ENCODE measurements around the gene PERCC1. TPM values are rescaled to one million over a fixed set of nuclear protein-coding genes. Genes with fewer than 3 reads are reported as not detected.
A peak's percentile ranks its signal among the peaks of the same experiment; 100 is the strongest.

The PERCC1 gene
- total RNA-seq, 6 donors from 2014 or later, result 0.27 to 2.2 TPM; not detected in 4

GRCh38 chr16:1446296-1447080, 15.6 kb downstream of the PERCC1 start:
- ATAC-seq (ENCODE audit: low FRiP score in 2 of 2), result no peak
- Histone ChIP-seq H3K36me3 (peaks cover 6 to 62% (median 51%) of the 10 kb centered on the region in 4 donors), H3K4me1 (no peaks in the 10 kb centered on the region), H3K27ac (no peak overlapping the region), H3K9me3 (no peaks in the 10 kb centered on the region), H3K27me3 (no peaks in the 10 kb centered on the region), H3K4me3 (no peak overlapping the region)
- WGBS, 2 donors, result 93 to 96% methylated on average over 14 to 19 of the region's 41 CpGs
- peak in 1 of 2 donors; percentile 83 for DNase-seq
- TF ChIP-seq POLR2A (IDR thresholded peaks at IDR 0.05) (no peak), EP300 (IDR thresholded peaks at IDR 0.05) (no peak)

GRCh38 chr16:1447965-1448364, 17.1 kb downstream of the PERCC1 start:
- ATAC-seq (ENCODE audit: low FRiP score in 2 of 2), result no peak
- TF ChIP-seq POLR2A (IDR thresholded peaks at IDR 0.05) (no peak), CTCF (IDR thresholded peaks at IDR 0.05) (no peak), POLR2AphosphoS5 (IDR thresholded peaks at IDR 0.05) (no peak), EP300 (IDR thresholded peaks at IDR 0.05) (no peak)
- peaks cover 9 to 77% (median 64%) of the 10 kb centered on the region in 4 donors for H3K36me3 ChIP-seq

GRCh38 chr16:1448536-1449116, 17.7 kb downstream of the PERCC1 start:
- ATAC-seq (ENCODE audit: low FRiP score in 2 of 2) (no peak), DNase-seq (peak in 1 of 2 donors; percentile 73)
- H3K27me3 ChIP-seq, result no peaks in the 10 kb centered on the region
- WGBS, 2 donors, result 93 to 97% methylated on average over 8 to 25 of the region's 30 CpGs
- TF ChIP-seq POLR2A (IDR thresholded peaks at IDR 0.05) (no peak), POLR2AphosphoS5 (IDR thresholded peaks at IDR 0.05) (no peak), CTCF (IDR thresholded peaks at IDR 0.05) (no peak), EP300 (IDR thresholded peaks at IDR 0.05) (no peak)
- H3K4me1 ChIP-seq, result no peaks in the 10 kb centered on the region
- no peak overlapping the region for H3K4me3 ChIP-seq
- H3K36me3 ChIP-seq, result peaks cover 13 to 84% (median 70%) of the 10 kb centered on the region in 4 donors
- no peaks in the 10 kb centered on the region for H3K9me3 ChIP-seq
- no peak overlapping the region for H3K27ac ChIP-seq

More at GRCh38 chr16:1447965-1448364, 17.1 kb downstream of the PERCC1 start:
- WGBS, 2 donors, result 93 to 100% methylated on average over 3 to 11 of the region's 11 CpGs
- DNase-seq, result peak in 1 of 2 donors; percentile 64
- H3K4me1 ChIP-seq, result no peaks in the 10 kb centered on the region
- no peak overlapping the region for H3K4me3 ChIP-seq
- H3K27me3 ChIP-seq, result no peaks in the 10 kb centered on the region
- H3K9me3 ChIP-seq, result no peaks in the 10 kb centered on the region
- no peak overlapping the region for H3K27ac ChIP-seq

- no peak overlapping the region for H3K4me3 ChIP-seq
- H3K27ac ChIP-seq, result no peak overlapping the region
- H3K9me3 ChIP-seq, result no peaks in the 10 kb centered on the region
- ATAC-seq (ENCODE audit: low FRiP score in 2 of 2) (no peak), DNase-seq (peak in 1 of 2 donors; percentile 64)
- peaks cover 18 to 91% (median 77%) of the 10 kb centered on the region in 4 donors for H3K36me3 ChIP-seq
- no peaks in the 10 kb centered on the region for H3K27me3 ChIP-seq
- no peak for TF ChIP-seq CTCF (IDR thresholded peaks at IDR 0.05)
- TF ChIP-seq EP300 (IDR thresholded peaks at IDR 0.05), result no peak
- TF ChIP-seq POLR2A (IDR thresholded peaks at IDR 0.05), result no peak
- TF ChIP-seq POLR2AphosphoS5 (IDR thresholded peaks at IDR 0.05), result no peak
- H3K4me1 ChIP-seq, result no peaks in the 10 kb centered on the region
- 95 to 100% methylated on average over 12 to 25 of the region's 25 CpGs for WGBS, 2 donors
Observed at GRCh38 chr16:1449201-1449788, 18.4 kb downstream of the PERCC1 start.

GRCh38 chr16:1450218-1450617, 19.3 kb downstream of the PERCC1 start:
- ATAC-seq (ENCODE audit: low FRiP score in 2 of 2) (no peak), DNase-seq (peak in 1 of 2 donors; percentile 82)
- H3K27ac ChIP-seq, result no peak overlapping the region
- H3K4me1 ChIP-seq, result no peaks in the 10 kb centered on the region
- WGBS, 2 donors, result 93% methylated on average over 26 to 29 of the region's 29 CpGs
- TF ChIP-seq POLR2AphosphoS5 (IDR thresholded peaks at IDR 0.05), result no peak
- TF ChIP-seq EP300 (IDR thresholded peaks at IDR 0.05), result no peak
- no peak for TF ChIP-seq CTCF (IDR thresholded peaks at IDR 0.05)
- TF ChIP-seq POLR2A (IDR thresholded peaks at IDR 0.05), result no peak
- H3K4me3 ChIP-seq, result no peak overlapping the region
- H3K9me3 ChIP-seq, result no peaks in the 10 kb centered on the region
- peaks cover 20 to 100% (median 86%) of the 10 kb centered on the region in 4 donors for H3K36me3 ChIP-seq
- no peaks in the 10 kb centered on the region for H3K27me3 ChIP-seq
